NCI-H1105 treated with DMSO at 0.1 percent for 48 hours (cell line): ENCODE measurements around the gene PPM1H.
"Not testable (repeated sequence)": the region's sequence is repeated elsewhere in the genome, so short reads cannot be mapped to it uniquely, and the experiment has no call there.

Experiments used
- DNase-seq: peaks from one replicate; lab custom pipeline; 2025; lab: John Stamatoyannopoulos, UW

PPM1H gene, protein sequence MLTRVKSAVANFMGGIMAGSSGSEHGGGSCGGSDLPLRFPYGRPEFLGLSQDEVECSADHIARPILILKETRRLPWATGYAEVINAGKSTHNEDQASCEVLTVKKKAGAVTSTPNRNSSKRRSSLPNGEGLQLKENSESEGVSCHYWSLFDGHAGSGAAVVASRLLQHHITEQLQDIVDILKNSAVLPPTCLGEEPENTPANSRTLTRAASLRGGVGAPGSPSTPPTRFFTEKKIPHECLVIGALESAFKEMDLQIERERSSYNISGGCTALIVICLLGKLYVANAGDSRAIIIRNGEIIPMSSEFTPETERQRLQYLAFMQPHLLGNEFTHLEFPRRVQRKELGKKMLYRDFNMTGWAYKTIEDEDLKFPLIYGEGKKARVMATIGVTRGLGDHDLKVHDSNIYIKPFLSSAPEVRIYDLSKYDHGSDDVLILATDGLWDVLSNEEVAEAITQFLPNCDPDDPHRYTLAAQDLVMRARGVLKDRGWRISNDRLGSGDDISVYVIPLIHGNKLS

DNA sequence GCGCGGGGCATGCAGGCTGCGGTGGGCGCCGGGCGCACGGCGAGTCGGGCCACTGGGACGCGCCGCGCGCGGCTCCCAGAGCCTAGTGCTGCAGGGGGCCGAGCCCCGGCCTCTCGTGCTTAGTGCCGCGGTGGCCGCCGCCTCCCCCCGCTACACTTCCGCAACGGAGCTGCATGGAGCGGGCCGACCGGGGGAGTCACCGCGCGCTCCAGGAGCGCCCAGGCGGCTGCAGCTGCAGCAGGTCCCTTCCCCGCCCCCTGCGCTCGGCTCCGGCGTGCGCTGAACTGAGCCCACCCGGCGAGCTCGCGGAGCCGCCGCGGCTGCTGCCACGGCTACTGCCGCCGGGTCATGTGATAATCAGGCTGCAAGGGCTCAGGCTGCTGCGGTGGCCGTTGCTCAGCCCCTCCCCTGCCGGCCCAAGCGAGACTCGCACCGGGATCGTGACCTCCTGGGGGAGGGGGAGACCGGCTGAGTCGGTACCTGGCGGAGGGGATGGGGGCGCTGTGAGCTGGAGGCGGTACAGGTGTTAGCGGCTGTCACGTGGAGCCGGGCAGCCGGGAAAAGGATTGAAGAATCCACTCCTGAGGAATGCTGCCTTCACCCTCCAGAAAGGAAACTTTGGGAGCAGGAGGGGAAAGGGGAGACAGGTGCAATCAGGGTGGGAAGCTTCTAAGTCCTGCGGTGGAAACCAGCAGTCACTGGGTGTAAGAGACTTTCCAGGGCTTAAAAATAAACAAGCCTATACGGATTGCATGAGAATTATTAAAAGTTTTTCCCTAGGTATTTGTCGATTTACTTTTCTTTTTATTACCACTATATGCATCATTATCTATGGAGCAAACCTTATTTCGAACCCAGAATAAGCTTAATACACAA, at the start of gene PPM1H:
TSS of gene PPM1H (minus strand) at position 352 of the 876 bp plus-strand sequence. CDS start 414 bp downstream, outside the sequence.
- peak; percentile 80 for DNase-seq

DNA sequence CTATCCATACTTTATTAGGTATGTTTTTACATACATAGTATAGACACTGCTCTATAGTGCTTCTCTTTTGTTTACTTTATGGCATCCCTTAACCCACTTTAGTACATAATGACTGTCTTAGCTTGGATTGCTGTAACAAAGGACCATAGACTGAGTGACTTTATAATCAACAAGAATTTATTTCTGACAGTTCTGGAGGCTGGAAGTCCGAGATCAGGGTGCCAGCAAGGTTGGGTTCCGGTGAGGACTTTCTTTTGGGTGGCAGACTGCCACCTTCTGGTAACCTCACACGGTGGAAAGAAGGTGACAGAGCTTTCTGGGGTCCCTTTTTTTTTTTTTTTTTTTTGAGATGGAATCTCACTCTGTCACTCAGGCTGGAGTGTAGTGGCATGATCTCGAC, 48.6 kb upstream of the PPM1H start:
- no peak for DNase-seq

DNA sequence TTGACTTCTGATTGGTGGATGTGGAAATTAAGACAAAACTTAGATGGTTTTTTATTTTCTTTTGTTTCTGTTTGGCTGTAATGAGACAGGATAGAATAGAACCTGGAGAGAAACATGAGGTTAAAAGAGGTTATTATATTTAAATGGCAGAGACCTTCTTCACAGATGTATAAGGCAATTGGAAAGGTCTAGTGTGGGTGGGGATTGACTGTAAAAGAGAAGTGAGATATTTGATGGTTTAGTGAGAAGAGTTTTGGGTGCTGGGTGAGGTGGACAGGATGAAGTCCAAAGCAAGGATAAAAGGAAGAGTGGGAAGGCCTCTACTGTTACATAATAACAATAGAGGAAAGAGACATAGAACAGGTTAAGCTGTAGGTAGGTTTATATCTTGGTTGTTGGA, 43.8 kb upstream of the PPM1H start:
- DNase-seq: no peak

DNA sequence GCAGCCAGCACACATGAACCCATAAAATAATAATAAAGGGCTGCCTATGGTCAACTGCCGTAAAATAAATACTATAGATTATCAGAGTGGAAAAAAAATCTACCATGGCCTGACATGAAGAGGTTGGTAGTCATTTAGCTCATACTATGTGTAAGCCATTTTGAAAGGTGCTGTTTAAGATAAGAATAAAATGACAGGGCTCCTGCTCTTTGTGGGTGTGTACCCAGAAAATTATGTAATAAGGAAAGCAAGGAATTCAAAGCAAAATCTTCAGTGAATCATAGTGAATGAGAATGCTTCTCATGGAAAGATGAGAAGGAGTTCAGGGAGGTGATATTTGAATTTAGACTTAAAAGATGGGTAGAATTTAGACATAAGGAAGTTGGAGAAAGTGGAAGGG, 42.9 kb upstream of the PPM1H start:
- DNase-seq: no peak

DNA sequence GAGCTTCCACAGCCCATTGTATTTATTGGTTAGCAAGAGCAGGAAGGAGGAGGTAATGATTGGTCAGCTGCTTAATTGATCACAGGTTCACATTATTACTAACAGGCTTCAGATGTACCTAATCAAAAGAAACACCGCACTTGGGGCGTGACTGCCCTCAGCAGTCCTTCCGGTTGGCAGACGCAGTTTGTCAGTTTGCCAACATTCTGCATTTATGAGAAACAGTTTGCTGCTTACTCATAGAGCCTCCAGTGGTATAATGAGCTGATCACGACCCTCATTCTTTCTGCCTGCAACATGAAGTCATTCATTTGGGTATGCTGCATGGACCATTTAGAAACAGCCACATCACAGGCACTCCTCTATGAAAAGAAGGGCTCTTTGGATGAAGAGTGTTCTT, 42.5 kb upstream of the PPM1H start:
- no peak for DNase-seq

DNA sequence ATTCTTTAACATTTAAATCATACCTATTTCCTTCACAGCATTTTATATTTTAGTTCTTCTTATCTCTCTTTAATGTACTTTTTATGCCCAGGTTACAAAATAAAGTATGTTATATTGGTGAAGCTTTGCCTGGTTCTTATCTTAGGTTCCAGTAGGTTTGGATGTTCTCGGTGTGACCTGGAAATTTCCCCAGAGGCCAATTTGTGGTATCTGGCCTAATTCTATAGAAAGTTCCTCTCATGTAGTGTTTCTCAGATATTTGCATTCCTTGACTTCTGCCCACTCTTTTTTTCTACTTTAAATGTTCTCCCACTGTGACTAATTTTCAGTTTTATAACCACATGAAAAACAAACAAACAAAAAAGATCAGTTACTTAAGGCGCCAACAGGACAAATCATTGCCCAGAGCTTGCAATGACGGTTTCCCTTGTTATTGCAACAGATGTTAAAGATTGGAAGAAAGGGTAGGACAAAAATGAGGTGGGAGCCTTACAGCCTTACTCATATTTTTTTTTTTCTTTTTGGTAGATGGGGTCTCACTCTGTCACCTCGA, 41.2 kb upstream of the PPM1H start:
- no peak for DNase-seq

DNA sequence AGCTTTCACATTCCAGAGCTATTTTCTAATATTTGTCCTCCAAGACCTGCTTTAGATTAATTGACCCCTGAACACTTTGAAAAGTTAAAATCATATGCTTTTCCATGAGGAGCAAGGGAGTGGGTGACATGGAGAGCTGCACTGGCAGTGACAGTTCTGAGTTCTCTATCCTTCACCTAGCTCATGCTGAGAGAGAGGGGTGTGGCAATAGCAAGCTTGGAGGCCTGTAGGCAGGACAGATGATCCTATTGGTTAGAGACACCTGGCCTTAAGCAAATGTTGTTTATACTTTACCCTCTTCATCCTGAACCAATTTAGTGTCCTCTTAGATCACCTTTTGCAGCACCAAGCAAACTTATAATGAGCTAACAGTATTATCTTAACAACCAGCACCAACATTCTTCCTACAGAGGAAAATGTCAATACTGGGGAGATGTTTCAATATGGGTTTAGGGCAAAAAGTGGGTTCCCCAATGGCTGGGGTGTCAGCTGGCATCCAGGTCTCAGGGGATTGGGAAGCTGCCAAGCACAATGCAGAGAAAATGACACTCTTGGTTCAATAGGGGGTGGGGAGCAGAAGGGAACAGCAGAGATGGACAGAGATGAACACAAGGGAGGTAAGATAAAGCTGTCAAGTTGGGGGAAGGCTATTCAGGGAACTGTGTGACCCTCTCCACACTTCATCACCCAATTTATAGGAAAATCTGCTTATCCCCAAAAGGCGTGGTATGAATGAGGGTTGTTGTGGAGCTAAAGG, 37.0 kb upstream of the PPM1H start:
- no peak for DNase-seq

DNA sequence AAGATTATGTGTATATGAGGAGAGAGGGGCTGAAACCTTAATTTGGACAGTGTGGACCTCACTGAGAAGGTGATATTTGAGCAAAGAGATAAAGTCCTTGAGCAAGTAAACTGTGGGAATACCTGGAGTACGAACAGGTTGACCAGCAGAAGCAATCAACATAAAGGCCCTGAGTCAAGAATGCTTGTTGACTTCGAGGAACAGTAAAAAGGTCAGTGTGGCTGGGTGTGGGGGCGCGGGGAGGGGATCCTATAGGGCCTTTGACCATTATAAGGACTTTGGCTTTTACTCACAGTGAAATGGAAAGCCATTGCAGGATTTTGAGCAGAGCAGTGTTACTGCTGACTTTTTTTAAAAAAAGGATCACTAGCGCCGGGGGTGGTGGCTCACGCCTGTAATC, 34.7 kb upstream of the PPM1H start:
- DNase-seq: no peak

DNA sequence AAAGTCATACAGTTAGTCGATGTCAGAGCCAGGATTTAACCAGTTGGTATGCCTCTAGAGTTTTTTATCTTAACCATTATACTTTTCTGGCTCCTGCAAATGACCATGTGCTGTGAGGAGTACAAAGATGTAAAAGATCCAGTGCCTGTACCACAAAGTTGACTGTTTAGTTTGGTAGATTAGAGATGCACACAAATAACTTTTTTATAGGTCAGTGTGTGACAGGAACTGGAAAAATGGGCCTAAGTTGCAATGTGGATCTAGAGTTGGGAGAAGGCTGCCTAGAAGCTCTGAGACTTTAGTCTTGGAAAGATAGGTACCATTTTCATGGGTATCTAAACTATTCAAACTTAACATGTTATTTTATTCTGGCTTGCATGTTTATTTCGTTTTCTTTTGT, 32.8 kb upstream of the PPM1H start:
- no peak for DNase-seq

DNA sequence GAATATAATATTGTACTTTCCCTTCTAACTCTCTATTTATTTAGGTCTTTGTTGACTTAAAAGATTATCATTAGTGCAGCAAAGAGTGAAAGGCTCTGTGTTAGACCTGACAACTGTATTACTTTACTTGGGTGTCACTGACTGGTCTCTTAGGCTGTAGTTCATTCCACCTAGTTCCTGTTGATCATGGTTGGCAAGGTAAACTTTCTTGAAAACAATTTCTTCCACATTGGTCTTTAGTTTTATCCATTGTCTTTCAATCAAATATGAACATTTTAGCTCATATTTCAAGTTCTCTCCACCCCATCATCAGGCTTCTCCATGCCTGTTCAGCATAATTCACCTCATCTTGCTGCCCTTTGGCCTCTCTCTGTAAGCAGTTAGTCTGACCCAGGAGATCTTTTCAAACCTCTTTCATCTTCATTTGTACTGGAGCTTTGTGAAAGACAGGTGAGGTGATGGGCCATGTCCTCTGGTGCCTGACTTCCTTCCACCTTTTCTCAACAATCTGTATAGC, 32.1 kb upstream of the PPM1H start:
- no peak for DNase-seq

DNA sequence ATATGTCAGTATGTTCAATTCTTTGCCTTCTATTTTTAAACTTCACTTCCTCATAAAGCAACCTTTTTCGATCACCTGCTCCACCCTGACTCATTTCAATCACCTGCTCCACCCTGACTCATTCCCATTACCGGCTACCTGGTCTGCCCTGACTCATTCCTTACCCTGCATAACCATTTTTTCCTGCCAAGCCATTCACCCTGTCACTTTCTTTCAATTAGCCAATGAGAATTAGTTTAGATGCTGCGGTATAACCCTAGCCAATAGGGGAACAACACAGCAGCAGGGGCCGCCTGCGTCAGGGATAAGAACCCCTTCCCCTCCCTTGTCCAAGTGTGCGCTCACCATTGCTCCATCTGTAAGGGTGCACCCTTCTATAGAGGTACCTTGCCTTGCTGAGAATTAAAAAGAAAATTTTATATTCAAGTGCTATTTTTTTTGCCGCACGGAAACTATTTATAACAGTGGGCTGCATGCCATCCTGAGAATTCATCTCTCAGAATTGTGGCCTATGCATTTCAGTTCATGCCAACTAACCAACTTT, 31.6 kb upstream of the PPM1H start:
- DNase-seq: not testable (repeated sequence)

DNA sequence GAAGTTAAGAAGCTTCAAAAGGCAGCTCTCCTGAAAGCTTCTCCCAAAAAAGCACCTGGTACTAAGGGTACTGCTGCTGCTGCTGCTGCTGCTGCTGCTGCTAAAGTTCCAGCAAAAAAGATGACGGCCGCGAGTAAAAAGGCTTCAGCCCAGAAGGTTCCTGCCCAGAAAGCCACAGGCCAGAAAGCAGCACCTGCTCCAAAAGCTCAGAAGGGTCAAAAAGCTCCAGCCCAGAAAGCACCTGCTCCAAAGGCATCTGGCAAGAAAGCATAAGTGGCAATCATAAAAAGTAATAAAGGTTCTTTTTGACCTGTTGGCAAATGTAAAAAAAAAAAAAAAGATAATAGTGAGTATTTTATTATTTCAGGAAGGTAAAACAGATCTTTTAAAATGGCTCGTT, 30.8 kb upstream of the PPM1H start:
- not testable (repeated sequence) for DNase-seq

DNA sequence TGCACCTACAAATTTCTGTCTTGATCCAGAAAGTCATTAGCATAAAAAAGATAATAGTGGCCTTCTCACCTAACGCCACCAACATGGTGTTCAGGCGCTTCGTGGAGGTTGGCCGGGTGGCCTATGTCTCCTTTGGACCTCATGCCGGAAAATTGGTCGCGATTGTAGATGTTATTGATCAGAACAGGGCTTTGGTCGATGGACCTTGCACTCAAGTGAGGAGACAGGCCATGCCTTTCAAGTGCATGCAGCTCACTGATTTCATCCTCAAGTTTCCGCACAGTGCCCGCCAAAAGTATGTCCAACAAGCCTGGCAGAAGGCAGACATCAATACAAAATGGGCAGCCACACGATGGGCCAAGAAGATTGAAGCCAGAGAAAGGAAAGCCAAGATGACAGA, 30.3 kb upstream of the PPM1H start:
- not testable (repeated sequence) for DNase-seq

DNA sequence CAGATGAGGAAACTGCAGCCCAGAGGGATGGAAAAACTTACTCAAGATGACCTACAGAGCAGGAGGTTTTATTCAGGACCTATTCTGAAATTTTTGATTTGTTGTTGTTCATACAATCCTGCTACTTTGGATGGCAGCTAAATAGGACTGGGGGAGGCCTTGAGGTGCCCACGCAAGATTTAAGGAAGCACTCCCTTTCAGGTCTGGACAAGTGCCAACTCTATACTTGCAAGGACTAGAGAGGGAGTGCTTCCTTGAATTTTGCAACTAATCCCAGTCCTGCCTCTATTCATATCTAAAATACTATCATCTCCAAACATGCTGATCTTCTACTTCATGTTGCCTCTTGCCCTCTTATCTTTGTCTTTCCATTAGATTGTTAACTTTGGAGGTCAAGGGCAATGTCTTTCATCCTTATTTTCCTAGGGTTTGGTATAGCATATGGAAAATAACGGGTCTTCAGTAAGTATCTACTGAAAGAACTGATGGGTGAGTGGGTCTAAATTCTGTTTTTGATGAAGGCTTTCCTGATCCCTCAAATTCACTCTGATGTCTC, 28.6 kb upstream of the PPM1H start:
- DNase-seq: no peak

DNA sequence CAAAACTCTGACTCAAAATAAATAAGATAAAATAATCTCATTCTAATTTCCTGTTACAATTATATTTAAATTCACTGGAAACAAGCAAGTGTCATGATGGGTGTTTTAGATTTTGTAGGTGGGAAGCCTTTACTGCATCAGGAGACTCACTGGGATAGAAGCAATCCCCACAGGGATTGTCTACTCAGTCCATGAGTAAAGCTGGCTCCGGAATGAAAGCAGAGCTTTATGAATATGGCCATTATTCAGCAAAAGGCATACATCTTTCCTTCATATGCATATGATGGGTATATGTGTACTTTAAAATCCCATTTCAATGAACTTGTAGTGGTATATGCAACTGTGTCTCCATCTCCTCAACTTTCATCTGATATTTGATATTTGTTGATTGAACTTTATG, 25.4 kb upstream of the PPM1H start:
- DNase-seq: no peak

DNA sequence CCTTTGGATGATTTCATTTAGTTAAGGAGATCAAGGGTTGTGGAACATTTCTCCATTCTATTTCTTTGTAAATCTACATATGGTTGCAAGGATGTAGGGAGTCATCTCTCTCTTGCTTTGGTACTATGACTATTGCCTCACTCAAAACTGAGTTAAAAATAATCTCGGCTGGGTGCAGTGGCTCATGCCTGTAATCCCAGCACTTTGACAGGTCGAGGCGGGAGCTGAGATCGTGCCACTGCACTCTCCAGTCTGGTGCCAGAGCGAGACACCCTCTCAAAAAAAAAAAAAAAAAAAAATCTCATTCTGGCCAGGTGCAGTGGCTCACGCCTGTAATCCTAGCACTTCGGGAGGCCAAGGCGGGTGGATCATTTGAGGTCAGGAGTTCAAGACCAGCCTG, 24.8 kb upstream of the PPM1H start:
- DNase-seq: no peak

DNA sequence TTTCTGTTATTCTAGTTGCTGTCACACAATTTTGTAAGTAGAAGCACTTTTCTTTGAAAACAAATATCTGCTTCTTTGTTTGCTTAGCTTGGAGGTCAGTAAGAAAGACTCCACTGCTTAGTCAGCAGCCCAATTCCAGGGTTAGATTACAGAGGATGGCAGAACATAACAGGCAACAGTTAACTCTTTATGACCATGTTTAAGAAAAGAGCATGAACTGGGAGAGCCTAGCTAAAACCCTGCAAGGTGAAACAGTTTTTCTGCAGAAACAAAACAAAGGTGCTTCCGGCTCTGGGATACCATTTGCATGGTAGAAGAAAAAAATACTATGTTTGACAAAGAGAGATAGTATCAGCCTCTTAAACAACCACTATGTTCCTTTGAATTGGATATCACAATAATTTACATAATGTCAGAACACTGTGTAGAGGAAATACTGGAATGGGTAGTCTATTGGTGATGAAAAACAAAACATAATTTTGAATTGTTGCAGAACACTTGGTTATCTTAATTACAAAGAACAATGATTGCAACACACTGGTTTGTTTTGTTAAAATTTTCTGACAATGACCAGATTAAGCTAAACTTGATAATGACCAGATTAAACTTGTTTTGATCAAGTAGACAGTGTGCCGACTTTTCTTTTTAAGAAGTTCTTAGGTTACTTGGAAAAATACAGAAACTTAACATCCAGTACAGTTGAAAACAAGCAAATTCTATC, 22.4 kb upstream of the PPM1H start:
- no peak for DNase-seq

DNA sequence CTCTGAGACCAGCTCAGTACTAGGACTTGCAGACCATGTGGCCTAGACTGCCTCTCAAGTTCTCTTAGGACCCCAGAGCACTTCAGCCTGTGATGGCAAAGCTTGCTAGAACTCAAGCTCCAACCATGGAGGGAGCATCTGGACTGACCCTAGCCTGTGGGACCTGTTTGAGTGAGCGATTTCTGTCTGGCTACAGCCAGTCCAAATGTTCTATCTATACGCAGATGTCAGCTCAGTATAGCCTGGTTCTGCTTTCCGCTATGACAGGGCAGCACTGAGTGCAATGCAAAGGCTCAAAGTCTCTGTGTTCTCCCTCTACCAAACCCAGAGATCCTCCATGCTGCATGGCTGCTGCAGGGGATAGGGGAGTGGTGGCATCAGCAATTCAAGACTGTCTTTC, 20.7 kb upstream of the PPM1H start:
- no peak for DNase-seq

DNA sequence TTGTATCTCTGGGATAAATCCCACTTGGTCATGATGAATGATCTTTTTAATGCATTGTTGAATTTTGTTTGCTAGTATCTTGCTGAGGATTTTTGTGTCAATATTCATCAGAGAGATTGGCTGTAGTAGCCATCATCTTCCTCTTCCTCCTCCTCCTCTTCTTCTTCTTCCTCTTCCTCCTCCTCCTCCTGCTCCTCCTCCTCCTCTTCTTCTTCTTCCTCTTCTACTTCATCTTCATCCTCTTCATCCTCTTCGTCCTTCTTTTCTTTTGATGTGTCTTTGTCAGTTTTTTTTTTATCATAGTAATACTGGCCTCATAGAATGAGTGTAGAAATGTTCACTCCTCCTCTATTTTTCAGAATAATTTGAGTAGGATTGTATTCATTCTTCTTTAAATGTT, 15.4 kb upstream of the PPM1H start:
- no peak for DNase-seq

DNA sequence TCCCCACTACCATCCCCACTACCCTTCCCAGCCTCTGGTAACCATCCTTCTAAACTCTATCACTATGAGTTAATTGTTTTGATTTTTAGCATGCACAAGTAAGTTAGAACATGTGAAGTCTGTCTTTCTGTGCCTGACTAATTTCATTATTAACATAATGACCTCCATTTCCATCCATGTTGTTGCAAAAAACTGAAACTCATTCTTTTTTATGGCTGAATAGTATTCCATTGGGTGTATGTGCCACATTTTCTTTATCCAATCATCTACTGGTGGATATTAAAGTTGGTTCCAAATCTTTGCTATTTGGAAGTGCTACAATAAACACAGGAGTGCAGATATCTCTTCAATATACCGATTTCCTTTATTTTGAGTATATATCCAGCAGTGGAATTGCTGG, 13.2 kb upstream of the PPM1H start:
- no peak for DNase-seq
